Liver (tissue), 9 donors: Measurements from ENCODE around the gene FILIP1L. TPM values are rescaled to one million over a fixed set of nuclear protein-coding genes. Genes with fewer than 3 reads are reported as not detected.

Experiments used
- DNase-seq: peaks from one replicate; pipeline ENCODE4 v3.0.0-alpha.2; 2017; ENCODE audit warnings: low spot score
- H3K27ac ChIP-seq, 2 donors: one replicate each; pipeline ENCODE4 v1.7.0; 2013; ENCODE audit warnings: inconsistent platforms in 2 of 2, low read length in 2 of 2, control low read depth in 1 of 2, low read depth in 1 of 2, mild to moderate bottlenecking in 1 of 2
- H3K27me3 ChIP-seq, 4 donors: one replicate each; pipeline versions ENCODE4 v1.6.1 to v1.7.0; 2013; ENCODE audit warnings: low read length in 3 of 4, inconsistent platforms in 1 of 4, mild to moderate bottlenecking in 1 of 4, moderate library complexity in 1 of 4; ENCODE audit not compliant: control insufficient read depth in 4 of 4, insufficient read depth in 4 of 4
- H3K36me3 ChIP-seq, 4 donors: one replicate each; pipeline versions ENCODE4 v1.6.1 to v1.7.0; 2013; ENCODE audit warnings: low read length in 3 of 4, mild to moderate bottlenecking in 3 of 4, low read depth in 1 of 4, moderate library complexity in 1 of 4; ENCODE audit not compliant: control insufficient read depth in 4 of 4, insufficient read depth in 3 of 4
- H3K4me1 ChIP-seq, 4 donors: one replicate each; pipeline versions ENCODE4 v1.6.1 to v1.7.0; 2013; ENCODE audit warnings: low read length in 3 of 4, mild to moderate bottlenecking in 3 of 4, moderate library complexity in 1 of 4; ENCODE audit not compliant: control insufficient read depth in 4 of 4, insufficient read depth in 4 of 4
- H3K4me3 ChIP-seq, 3 donors: one replicate each; pipeline versions ENCODE4 v1.6.1 to v1.7.0; 2013; ENCODE audit warnings: low read length in 3 of 3, control low read depth in 1 of 3, low read depth in 1 of 3, mild to moderate bottlenecking in 1 of 3
- H3K9ac ChIP-seq, 2 donors: one replicate each; pipeline ENCODE4 v1.7.0; 2013; ENCODE audit warnings: low read length in 2 of 2, mild to moderate bottlenecking in 2 of 2, moderate library complexity in 2 of 2, control low read depth in 1 of 2, low read depth in 1 of 2
- H3K9me3 ChIP-seq, 4 donors: one replicate each; pipeline versions ENCODE4 v1.6.1 to v1.7.0; 2013; ENCODE audit warnings: low read length in 3 of 4; ENCODE audit not compliant: control insufficient read depth in 4 of 4
- CTCF ChIP-seq: fragments of 150-350 bp; IDR thresholded peaks from 2 replicates; pipeline ENCODE4 v1.5.1; 2017; ENCODE audit warnings: improper control_type of control experiment, low read depth, low read length; ENCODE audit not compliant: missing input control
- EGR1 ChIP-seq, 2 donors: IDR thresholded peaks; 2 replicates each; pipeline ENCODE4 v1.6.1; 2016 to 2018; ENCODE audit warnings: antibody characterized with exemption in 2 of 2, low read depth in 2 of 2
- FOXA1 ChIP-seq: IDR thresholded peaks from 2 replicates; pipeline ENCODE4 v1.6.1; 2016; ENCODE audit warnings: antibody characterized with exemption
- FOXA2 ChIP-seq: IDR thresholded peaks from 2 replicates; pipeline ENCODE4 v1.6.1; 2016; ENCODE audit warnings: antibody characterized with exemption
- GABPA ChIP-seq, 2 donors: IDR thresholded peaks in 1 of 2; conservative IDR thresholded peaks in 1 of 2; 2 replicates each; pipeline ENCODE4 v1.6.1; 2016; ENCODE audit warnings: antibody characterized with exemption in 2 of 2, mild to moderate bottlenecking in 1 of 2, moderate library complexity in 1 of 2
- JUND ChIP-seq, 2 donors: IDR thresholded peaks; 2 replicates each; pipeline ENCODE4 v1.6.1; 2016; ENCODE audit warnings: antibody characterized with exemption in 2 of 2
- NR2F2 ChIP-seq: IDR thresholded peaks from 2 replicates; pipeline ENCODE4 v1.6.1; 2016; ENCODE audit warnings: antibody characterized with exemption
- RXRA ChIP-seq, 2 donors: IDR thresholded peaks; 2 replicates each; pipeline ENCODE4 v1.6.1; 2017 to 2018; ENCODE audit warnings: antibody characterized with exemption in 2 of 2, mild to moderate bottlenecking in 1 of 2
- SP1 ChIP-seq: IDR thresholded peaks from 2 replicates; pipeline ENCODE4 v1.6.1; 2018; ENCODE audit warnings: antibody characterized with exemption, mild to moderate bottlenecking
- YY1 ChIP-seq: IDR thresholded peaks from 2 replicates; pipeline ENCODE4 v1.6.1; 2016; ENCODE audit warnings: antibody characterized with exemption, mild to moderate bottlenecking
- ZBTB33 ChIP-seq: IDR thresholded peaks from 2 replicates; pipeline ENCODE4 v1.6.1; 2016; ENCODE audit warnings: antibody characterized with exemption
- WGBS: extraction: QIAGEN DNeasy Blood & Tissue Kit; methylation state at CpG from one replicate; pipeline ENCODE4 v1.1.7; 2013; 5-methylcytosine and 5-hydroxymethylcytosine counted together
- polyA plus RNA-seq, 2 donors: library from polyadenylated mRNA; stranded (reverse) in 1 of 2; unstranded in 1 of 2; fragments of 200-250 nt in 1 of 2; fragments of >200 nt in 1 of 2; fragmentation: Nextera tagmentation in 1 of 2; extraction: Ambion mirVana in 1 of 2; gene quantifications; one replicate each; pipeline versions ENCODE4 v1.2.1 to v1.2.3, GENCODE V29; 2013 to 2015
- total RNA-seq, 2 donors: library from RNA; depleted of rRNA; stranded (reverse); fragments of >200 nt; gene quantifications; one replicate each; pipeline ENCODE4 v1.2.3, GENCODE V29; 2014
- TF ChIP-seq, protein P1 (sequence below): IDR thresholded peaks from 2 replicates; pipeline ENCODE4 v1.6.1; 2016; ENCODE audit warnings: antibody characterized with exemption
- TF ChIP-seq, protein P2 (sequence below): IDR thresholded peaks from 2 replicates; pipeline ENCODE4 v1.6.1; 2016; ENCODE audit warnings: antibody characterized with exemption, mild to moderate bottlenecking
- TF ChIP-seq, protein P3 (sequence below): IDR thresholded peaks from 2 replicates; pipeline ENCODE4 v1.6.1; 2016; ENCODE audit warnings: antibody characterized with exemption
- donor health status: healthy.
- donor health status: healthy.
- donor health status: healthy.
- donor health status: healthy.
- donor health status: healthy.

FILIP1L gene
- total and polyA plus RNA-seq, 4 donors = 1.4 to 6.5 (median 1.9) TPM

- DNase-seq = no peak
- Histone ChIP-seq H3K4me1 (no peaks in the 10 kb centered on the region), H3K27me3 (no peaks in the 10 kb centered on the region), H3K9me3 (no peaks in the 10 kb centered on the region), H3K4me3 (no peak overlapping the region), H3K9ac (no peak overlapping the region), H3K36me3 (no peaks in the 10 kb centered on the region), H3K27ac (no peak overlapping the region)
- TF ChIP-seq ZBTB33 = no peak
- 81% methylated on average over 4 of the region's 4 CpGs for WGBS
These were observed 170.2 kb downstream of the FILIP1L start for GRCh38 chr3:99943931-99944761.

- H3K9me3 ChIP-seq = no peaks in the 10 kb centered on the region
- H3K9ac ChIP-seq = no peak overlapping the region
- WGBS = 93% methylated on average over 1 of the region's 1 CpG
- DNase-seq = no peak
- H3K4me1 ChIP-seq = no peaks in the 10 kb centered on the region
- no peaks in the 10 kb centered on the region for H3K36me3 ChIP-seq
- H3K4me3 ChIP-seq = no peak overlapping the region
- H3K27ac ChIP-seq = no peak overlapping the region
- TF ChIP-seq NR2F2 (no peak), EGR1 (IDR thresholded peaks at IDR 0.05; ENCODE audit: low read depth in 2 of 2) (no peak), JUND (IDR thresholded peaks at IDR 0.05) (no peak), GABPA (IDR thresholded peaks at IDR 0.05 in 1 of 2, conservative IDR thresholded peaks at IDR 0.05 in 1 of 2) (no peak), FOXA2 (no peak), SP1 (no peak), RXRA (IDR thresholded peaks at IDR 0.05) (no peak), CTCF (no peak), YY1 (no peak), FOXA1 (no peak)
- TF ChIP-seq, protein P1, sequence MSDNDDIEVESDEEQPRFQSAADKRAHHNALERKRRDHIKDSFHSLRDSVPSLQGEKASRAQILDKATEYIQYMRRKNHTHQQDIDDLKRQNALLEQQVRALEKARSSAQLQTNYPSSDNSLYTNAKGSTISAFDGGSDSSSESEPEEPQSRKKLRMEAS = no peak
- TF ChIP-seq, protein P2, sequence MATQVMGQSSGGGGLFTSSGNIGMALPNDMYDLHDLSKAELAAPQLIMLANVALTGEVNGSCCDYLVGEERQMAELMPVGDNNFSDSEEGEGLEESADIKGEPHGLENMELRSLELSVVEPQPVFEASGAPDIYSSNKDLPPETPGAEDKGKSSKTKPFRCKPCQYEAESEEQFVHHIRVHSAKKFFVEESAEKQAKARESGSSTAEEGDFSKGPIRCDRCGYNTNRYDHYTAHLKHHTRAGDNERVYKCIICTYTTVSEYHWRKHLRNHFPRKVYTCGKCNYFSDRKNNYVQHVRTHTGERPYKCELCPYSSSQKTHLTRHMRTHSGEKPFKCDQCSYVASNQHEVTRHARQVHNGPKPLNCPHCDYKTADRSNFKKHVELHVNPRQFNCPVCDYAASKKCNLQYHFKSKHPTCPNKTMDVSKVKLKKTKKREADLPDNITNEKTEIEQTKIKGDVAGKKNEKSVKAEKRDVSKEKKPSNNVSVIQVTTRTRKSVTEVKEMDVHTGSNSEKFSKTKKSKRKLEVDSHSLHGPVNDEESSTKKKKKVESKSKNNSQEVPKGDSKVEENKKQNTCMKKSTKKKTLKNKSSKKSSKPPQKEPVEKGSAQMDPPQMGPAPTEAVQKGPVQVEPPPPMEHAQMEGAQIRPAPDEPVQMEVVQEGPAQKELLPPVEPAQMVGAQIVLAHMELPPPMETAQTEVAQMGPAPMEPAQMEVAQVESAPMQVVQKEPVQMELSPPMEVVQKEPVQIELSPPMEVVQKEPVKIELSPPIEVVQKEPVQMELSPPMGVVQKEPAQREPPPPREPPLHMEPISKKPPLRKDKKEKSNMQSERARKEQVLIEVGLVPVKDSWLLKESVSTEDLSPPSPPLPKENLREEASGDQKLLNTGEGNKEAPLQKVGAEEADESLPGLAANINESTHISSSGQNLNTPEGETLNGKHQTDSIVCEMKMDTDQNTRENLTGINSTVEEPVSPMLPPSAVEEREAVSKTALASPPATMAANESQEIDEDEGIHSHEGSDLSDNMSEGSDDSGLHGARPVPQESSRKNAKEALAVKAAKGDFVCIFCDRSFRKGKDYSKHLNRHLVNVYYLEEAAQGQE = no peak
- TF ChIP-seq, protein P3, sequence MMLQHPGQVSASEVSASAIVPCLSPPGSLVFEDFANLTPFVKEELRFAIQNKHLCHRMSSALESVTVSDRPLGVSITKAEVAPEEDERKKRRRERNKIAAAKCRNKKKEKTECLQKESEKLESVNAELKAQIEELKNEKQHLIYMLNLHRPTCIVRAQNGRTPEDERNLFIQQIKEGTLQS = no peak
- no peaks in the 10 kb centered on the region for H3K27me3 ChIP-seq
These were observed 173.1 kb downstream of the FILIP1L start for GRCh38 chr3:99941211-99941610.
